Diencephalon (tissue), 1 donor: ENCODE measurements around the gene KANSL3. TPM values are rescaled to one million over a fixed set of nuclear protein-coding genes. Genes with fewer than 3 reads are reported as not detected.

Experiments used
- total RNA-seq: library from RNA; depleted of rRNA; stranded (reverse); fragments of >200 nt; gene quantifications from one replicate; pipeline ENCODE4 v1.2.3, GENCODE V29; 2014

KANSL3 gene
- total RNA-seq: 33.7 TPM

DNA sequence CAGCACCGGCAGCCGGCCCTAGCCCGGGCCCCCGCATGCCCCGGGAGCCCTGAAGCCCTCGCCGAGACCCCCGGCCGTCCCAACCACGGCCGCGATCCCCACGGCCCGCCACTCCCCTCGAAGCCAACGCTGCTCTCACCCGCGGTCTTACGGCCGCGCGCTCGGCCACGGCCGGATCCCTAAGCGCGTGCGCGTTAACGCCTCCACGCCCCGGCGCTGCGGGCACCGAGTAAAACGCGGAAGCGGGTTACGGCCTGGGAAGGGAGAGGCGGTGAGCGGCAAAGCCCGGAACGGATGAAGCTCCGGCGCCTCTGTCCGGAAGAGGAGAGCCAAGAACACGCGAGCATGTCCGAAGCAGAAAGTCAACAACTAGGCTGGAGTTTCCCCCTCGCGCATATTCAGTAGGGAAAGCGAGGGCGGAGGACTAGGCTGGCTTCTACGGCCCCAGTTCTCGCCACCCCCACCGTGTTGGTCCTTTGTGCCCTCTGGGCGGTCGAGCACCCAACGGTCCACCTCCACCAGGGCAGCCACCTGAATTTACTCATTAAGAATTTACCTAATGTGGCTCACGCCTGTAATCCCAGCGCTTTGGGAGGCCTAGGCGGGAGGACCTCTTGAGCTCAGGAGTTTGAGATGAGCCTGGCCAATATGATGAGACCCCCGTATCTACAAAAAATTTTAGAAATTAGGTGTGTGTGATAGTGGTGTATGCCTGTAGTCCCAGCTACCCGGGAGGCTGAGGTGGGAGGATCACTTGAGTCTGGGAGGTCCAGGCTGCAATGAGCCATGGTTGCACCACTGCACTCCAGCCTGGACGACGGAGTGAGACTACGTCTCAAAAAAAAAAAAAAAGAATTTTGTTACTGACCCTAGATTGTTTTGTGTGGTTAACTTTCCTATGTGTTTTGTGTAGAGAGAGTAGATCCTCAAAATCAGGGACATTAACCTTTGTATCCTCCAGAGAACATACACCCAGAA is at the start of gene KANSL3:
Gene KANSL3 (minus strand): TSS at position 169 of the 978 bp plus-strand sequence. CDS start 1,177 bp downstream, outside the sequence.

DNA sequence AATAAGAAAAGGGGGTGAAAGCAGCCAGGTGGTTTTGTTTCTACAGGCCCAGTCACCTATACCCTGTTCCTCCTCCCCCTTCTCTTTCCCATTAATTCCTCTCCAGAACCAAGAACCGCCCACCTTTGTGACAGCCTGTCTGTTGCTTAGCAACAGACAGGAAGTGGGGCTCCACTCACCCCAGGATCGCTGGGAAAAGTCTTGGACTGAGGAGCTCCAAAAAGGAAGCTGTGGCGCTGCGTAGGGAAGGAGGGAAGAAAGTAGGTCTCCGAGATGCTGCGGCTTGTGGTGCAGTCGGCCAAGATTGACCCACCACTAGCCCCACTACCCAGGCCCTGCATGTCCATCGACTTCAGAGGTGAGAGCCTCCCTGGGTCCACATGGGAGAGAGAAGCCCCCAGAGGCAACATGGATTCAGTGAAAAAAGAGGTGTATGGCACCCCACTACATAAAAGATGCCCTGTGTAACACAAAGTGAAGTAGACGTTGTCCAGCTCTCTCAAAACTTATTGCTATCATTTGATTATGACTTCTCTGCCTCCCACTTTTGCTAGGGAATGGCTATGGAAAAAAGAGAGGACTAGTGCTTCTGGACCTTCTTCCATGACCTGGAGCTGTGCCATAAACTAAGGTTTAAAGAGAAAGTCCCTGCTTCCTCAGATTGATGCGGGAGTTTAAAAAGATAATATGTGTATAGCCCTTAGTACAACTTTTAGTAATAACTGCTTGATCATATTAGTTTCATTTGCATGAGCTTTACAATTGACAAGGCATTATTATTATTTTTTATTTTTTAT is 4.7 kb upstream of the KANSL3 start, which contains the start of gene FER1L5:
Gene FER1L5 (plus strand): TSS at position 201 of the 797 bp plus-strand sequence. CDS start 73 bp downstream, at position 274.

Other genes with a start within 250 kb of the KANSL3 start
- gene NEURL3, start 133.0 kb downstream of the KANSL3 start, total RNA-seq: not detected
- 1.8 TPM for gene ARID5A, start 101.6 kb downstream of the KANSL3 start, total RNA-seq
- 0.69 TPM for gene FER1L5, start 4.5 kb upstream of the KANSL3 start, total RNA-seq
- 23.8 TPM for gene LMAN2L, start 101.8 kb upstream of the KANSL3 start, total RNA-seq
- 8.1 TPM for gene CNNM4, start 122.6 kb upstream of the KANSL3 start, total RNA-seq
- 11.8 TPM for gene CNNM3, start 178.0 kb upstream of the KANSL3 start, total RNA-seq
- 2.1 TPM for gene ANKRD23, start 205.7 kb upstream of the KANSL3 start, total RNA-seq
- gene ANKRD39, start 219.7 kb upstream of the KANSL3 start, total RNA-seq: 8.3 TPM
- 33.9 TPM for gene SEMA4C, start 231.8 kb upstream of the KANSL3 start, total RNA-seq